Measurements from ENCODE around the gene FN3K. TPM values are rescaled to one million over a fixed set of nuclear protein-coding genes. Genes with fewer than 3 reads are reported as not detected.

The FN3K gene
- polyA plus RNA-seq, 3 donors, result 0.15 TPM; not detected in 2

DNA sequence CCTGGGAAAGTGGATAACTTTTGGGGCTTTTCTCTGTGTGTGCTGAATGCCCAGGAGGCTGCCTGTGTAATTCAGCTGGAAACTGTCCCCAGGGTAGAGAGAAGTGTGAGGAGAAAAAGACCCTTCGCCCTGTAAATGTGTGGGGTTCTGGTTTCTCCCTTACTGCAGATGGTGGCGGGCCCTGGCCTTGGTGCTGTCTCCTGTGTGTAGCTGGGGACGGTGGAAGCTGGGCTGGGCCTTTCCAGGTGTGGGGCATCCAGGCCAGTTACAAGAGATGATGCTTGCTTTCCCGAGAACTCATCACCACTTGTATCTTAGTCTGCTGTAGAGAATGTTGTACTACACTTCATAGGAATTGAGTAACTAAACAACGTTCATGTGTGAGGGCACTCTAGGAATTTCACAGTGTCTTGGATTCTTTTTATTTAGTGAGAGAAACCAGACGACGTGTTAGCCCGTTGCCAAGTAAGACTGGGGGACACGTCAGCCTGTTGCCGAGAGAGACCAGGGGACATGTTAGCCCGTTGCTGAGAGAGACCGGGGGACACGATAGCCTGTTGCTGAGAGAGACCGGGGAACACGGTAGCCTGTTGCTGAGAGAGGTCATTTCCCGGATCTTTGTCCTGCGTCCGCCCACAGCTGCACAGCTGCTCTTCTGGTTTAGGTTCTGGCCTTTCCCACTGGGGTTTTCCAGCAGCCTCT is 59.5 kb downstream of the FN3K start:
- no peaks in the 10 kb centered on the region for H3K4me1 Mint-ChIP-seq

DNA sequence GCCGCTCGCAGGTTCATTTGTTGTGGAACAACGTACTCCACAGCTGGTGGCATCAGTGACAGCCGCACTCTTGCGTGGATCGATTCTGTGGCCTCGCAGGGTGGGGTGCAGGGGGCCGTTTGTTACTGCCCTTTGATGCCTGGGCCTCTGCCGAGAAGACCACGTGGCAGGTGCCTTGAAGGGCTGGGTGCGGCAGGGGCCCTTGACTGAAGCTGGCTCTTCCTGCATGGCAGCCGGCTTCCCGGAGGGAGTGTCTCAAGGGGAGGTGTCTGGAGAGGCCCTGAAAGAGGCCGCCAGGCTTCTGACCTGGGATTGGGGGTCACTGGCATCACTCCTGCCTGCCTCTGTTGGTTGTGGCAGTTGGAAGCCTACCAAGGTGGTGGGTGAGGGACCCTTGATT is 60.2 kb downstream of the FN3K start:
- no peaks in the 10 kb centered on the region for H3K79me2 ChIP-seq (ENCODE audit: insufficient read depth, low read length)
- TF ChIP-seq, protein P1, sequence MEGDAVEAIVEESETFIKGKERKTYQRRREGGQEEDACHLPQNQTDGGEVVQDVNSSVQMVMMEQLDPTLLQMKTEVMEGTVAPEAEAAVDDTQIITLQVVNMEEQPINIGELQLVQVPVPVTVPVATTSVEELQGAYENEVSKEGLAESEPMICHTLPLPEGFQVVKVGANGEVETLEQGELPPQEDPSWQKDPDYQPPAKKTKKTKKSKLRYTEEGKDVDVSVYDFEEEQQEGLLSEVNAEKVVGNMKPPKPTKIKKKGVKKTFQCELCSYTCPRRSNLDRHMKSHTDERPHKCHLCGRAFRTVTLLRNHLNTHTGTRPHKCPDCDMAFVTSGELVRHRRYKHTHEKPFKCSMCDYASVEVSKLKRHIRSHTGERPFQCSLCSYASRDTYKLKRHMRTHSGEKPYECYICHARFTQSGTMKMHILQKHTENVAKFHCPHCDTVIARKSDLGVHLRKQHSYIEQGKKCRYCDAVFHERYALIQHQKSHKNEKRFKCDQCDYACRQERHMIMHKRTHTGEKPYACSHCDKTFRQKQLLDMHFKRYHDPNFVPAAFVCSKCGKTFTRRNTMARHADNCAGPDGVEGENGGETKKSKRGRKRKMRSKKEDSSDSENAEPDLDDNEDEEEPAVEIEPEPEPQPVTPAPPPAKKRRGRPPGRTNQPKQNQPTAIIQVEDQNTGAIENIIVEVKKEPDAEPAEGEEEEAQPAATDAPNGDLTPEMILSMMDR (IDR thresholded peaks at IDR 0.05), result no peak
- Mint-ChIP-seq H3K4me1 (no peaks in the 10 kb centered on the region), H3K9me3 (peaks cover 0 to 3% (median 1%) of the 10 kb centered on the region in 7 donors), H3K36me3 (peaks cover 34% of the 10 kb centered on the region in 2 donors), H3K4me3 (no peak overlapping the region), H3K27me3 (ENCODE audit: low read depth in 3 of 3) (no peaks in the 10 kb centered on the region), H3K27ac (peak overlapping the region in 1 of 7 donors; percentile 38)
- H3K9me3 ChIP-seq (replicated peaks in 1 of 2; ENCODE audit: control insufficient read depth in 1 of 2, insufficient read depth in 1 of 2, low read length in 2 of 2), result no peaks in the 10 kb centered on the region
- no peaks in the 10 kb centered on the region for H3K27me3 ChIP-seq (ENCODE audit: control insufficient read depth in 2 of 2, insufficient read depth in 2 of 2, low read length in 2 of 2)
- H3K27ac ChIP-seq (ENCODE audit: low read depth in 1 of 2, low read length in 2 of 2), result no peak overlapping the region
- no peaks in the 10 kb centered on the region for H3K4me1 ChIP-seq (ENCODE audit: control insufficient read depth in 1 of 2, insufficient read depth in 2 of 2, low read length in 2 of 2)
- peaks cover 7 to 16% of the 10 kb centered on the region in 2 donors for H3K36me3 ChIP-seq (replicated peaks in 1 of 2; ENCODE audit: control insufficient read depth in 1 of 2, insufficient read depth in 2 of 2, low read length in 2 of 2)
- DNase-seq, result no peak
- intact Hi-C loops (cut with micrococcal nuclease), result loop anchor here in 1 of 2 donors (10.0 kb wide), 1 partner anchor 139 kb away; no protein-coding TSS in a partner anchor
- over 99% methylated on average over 11 of the region's 14 CpGs for WGBS (ENCODE audit: insufficient coverage)
- no peak overlapping the region for H2AFZ ChIP-seq (ENCODE audit: insufficient read depth, low read depth, low read length, poor library complexity, severe bottlenecking)
- H3K4me2 ChIP-seq (replicated peaks; ENCODE audit: extremely low read depth, low read length, poor library complexity, severe bottlenecking), result no peak overlapping the region
- no peak overlapping the region for H3K4me3 ChIP-seq (replicated peaks in 1 of 3; ENCODE audit: low read depth in 2 of 3, low read length in 3 of 3)
- no peak overlapping the region for H3K9ac ChIP-seq (ENCODE audit: insufficient read depth, low read length, poor library complexity, severe bottlenecking)
- H4K20me1 ChIP-seq (ENCODE audit: insufficient read depth, low read length), result no peaks in the 10 kb centered on the region

More for the DNA sequence above, 59.5 kb downstream of the FN3K start:
- Mint-ChIP-seq H3K27me3 (ENCODE audit: low read depth in 3 of 3) (no peaks in the 10 kb centered on the region), H3K4me3 (no peak overlapping the region), H3K9me3 (no peaks in the 10 kb centered on the region), H3K36me3 (peaks cover 28 to 30% of the 10 kb centered on the region in 2 donors), H3K27ac (peak overlapping the region in 1 of 7 donors; percentile 38)
- Histone ChIP-seq H3K27me3 (ENCODE audit: control insufficient read depth in 2 of 2, insufficient read depth in 2 of 2, low read length in 2 of 2) (no peaks in the 10 kb centered on the region), H3K79me2 (ENCODE audit: insufficient read depth, low read length) (no peaks in the 10 kb centered on the region), H3K4me1 (ENCODE audit: control insufficient read depth in 1 of 2, insufficient read depth in 2 of 2, low read length in 2 of 2) (no peaks in the 10 kb centered on the region), H4K20me1 (ENCODE audit: insufficient read depth, low read length) (no peaks in the 10 kb centered on the region), H3K4me3 (replicated peaks in 1 of 3; ENCODE audit: low read depth in 2 of 3, low read length in 3 of 3) (no peak overlapping the region), H3K27ac (ENCODE audit: low read depth in 1 of 2, low read length in 2 of 2) (no peak overlapping the region), H3K9me3 (replicated peaks in 1 of 2; ENCODE audit: control insufficient read depth in 1 of 2, insufficient read depth in 1 of 2, low read length in 2 of 2) (no peaks in the 10 kb centered on the region), H3K4me2 (replicated peaks; ENCODE audit: extremely low read depth, low read length, poor library complexity, severe bottlenecking) (no peak overlapping the region), H3K36me3 (replicated peaks in 1 of 2; ENCODE audit: control insufficient read depth in 1 of 2, insufficient read depth in 2 of 2, low read length in 2 of 2) (peaks cover 6 to 10% of the 10 kb centered on the region in 2 donors), H3K9ac (ENCODE audit: insufficient read depth, low read length, poor library complexity, severe bottlenecking) (no peak overlapping the region), H2AFZ (ENCODE audit: insufficient read depth, low read depth, low read length, poor library complexity, severe bottlenecking) (no peak overlapping the region)
- intact Hi-C loops (cut with micrococcal nuclease), result loop anchor here in 1 of 2 donors (10.0 kb wide), 1 partner anchor 140 kb away; no protein-coding TSS in a partner anchor
- TF ChIP-seq, protein P1 (IDR thresholded peaks at IDR 0.05), result no peak
- DNase-seq, result no peak
- 98% methylated on average over 15 of the region's 18 CpGs for WGBS (ENCODE audit: insufficient coverage)
